Measurements from ENCODE around the gene TMEFF1. TPM values are rescaled to one million over a fixed set of nuclear protein-coding genes. Genes with fewer than 3 reads are reported as not detected.

Gene TMEFF1
- total RNA-seq, 1 experiment from 2014 or later, result 65.5 TPM

- H3K79me2 ChIP-seq (ENCODE audit: insufficient read depth, low read length), result peaks cover 21% of the 10 kb centered on the region; the same call in 1 of the 2 replicates
Observed at GRCh38 chr9:100474082-100474923, 1.4 kb downstream of the TMEFF1 start.

More at GRCh38 chr9:100474082-100474923, 1.4 kb downstream of the TMEFF1 start:
- no peak overlapping the region for H2BK5ac ChIP-seq (ENCODE audit: insufficient read length, low read length)
- H3K27ac Mint-ChIP-seq, result peak overlapping the region; percentile 90 to 95 (median 93)
- H2BK120ac ChIP-seq (ENCODE audit: low read depth, low read length, poor library complexity, severe bottlenecking), result no peak overlapping the region
- H3K27me3 Mint-ChIP-seq (ENCODE audit: low read depth), result no peaks in the 10 kb centered on the region
- H3K4me1 Mint-ChIP-seq, result peaks cover 36 to 42% of the 10 kb centered on the region in 2 experiments
- no peak overlapping the region for H3T11ph ChIP-seq (ENCODE audit: low read length)
- no peak overlapping the region for H3K27ac ChIP-seq (ENCODE audit: insufficient read length, low read depth, low read length)
- H3K27me3 ChIP-seq (ENCODE audit: insufficient read depth, low read length), result no peaks in the 10 kb centered on the region
- H2AK5ac ChIP-seq (ENCODE audit: insufficient read length, low read length), result no peak overlapping the region
- no peak for TF ChIP-seq CTCF (conservative IDR thresholded peaks at IDR 0.05)
- H3K4me3 Mint-ChIP-seq, result peak overlapping the region; percentile 82 to 95
- peak overlapping the region; percentile 63 for H3K9ac ChIP-seq (ENCODE audit: extremely low read depth, insufficient read length, low read length)
- no peak overlapping the region for H3K56ac ChIP-seq (ENCODE audit: insufficient read length, low read depth, low read length)
- H3K18ac ChIP-seq (ENCODE audit: insufficient read length, low read depth, low read length), result peak overlapping the region; percentile 72
- H4K5ac ChIP-seq (ENCODE audit: insufficient read length, low read depth, low read length), result no peak overlapping the region
- no peak overlapping the region for H4K8ac ChIP-seq (replicated peaks; ENCODE audit: insufficient read length, low read depth, low read length)
- no peak overlapping the region for H2BK15ac ChIP-seq (ENCODE audit: low read depth, low read length)
- no peak overlapping the region for H4K91ac ChIP-seq (ENCODE audit: insufficient read length, low read depth, low read length)
- H3K4me1 ChIP-seq (ENCODE audit: insufficient read depth, low read length), result peaks cover 3% of the 10 kb centered on the region; the same call in 1 of the 2 replicates
- H3K9me3 Mint-ChIP-seq, result no peaks in the 10 kb centered on the region; a peak in 1 of 5 replicates
- no peak for DNase-seq
- H3K9me3 ChIP-seq (ENCODE audit: control insufficient read depth, low read depth, low read length), result no peaks in the 10 kb centered on the region
- no peaks in the 10 kb centered on the region for H4K20me1 ChIP-seq (ENCODE audit: control insufficient read depth, insufficient read depth, insufficient read length)
- H3K4me2 ChIP-seq (ENCODE audit: insufficient read depth, insufficient read length, low read length), result peak overlapping the region; percentile 93
- H3K36me3 Mint-ChIP-seq (ENCODE audit: insufficient read depth in 1 of 3, low read depth in 3 of 3), result peaks cover 2 to 10% (median 3%) of the 10 kb centered on the region in 3 experiments; a peak in 5 of 7 replicates
- no peak overlapping the region for H2BK20ac ChIP-seq (ENCODE audit: low read depth, low read length, poor library complexity, severe bottlenecking)
- H2AFZ ChIP-seq (ENCODE audit: low read length), result no peak overlapping the region
- no CpG with 5 or more reads among the region's 26 CpGs for WGBS (ENCODE audit: extremely low coverage, insufficient read length, low lambda C conversion rate)
- peak overlapping the region; percentile 95 for H3K14ac ChIP-seq (ENCODE audit: insufficient read depth, low read length)
- no peak overlapping the region for H2BK12ac ChIP-seq (ENCODE audit: insufficient read length, low read depth, low read length)
- no peak overlapping the region for H3K4ac ChIP-seq (ENCODE audit: low read depth, low read length)
- no peaks in the 10 kb centered on the region for H3K79me1 ChIP-seq (ENCODE audit: insufficient read depth, low read depth, low read length, poor library complexity, severe bottlenecking)
- no peak overlapping the region for H3K23ac ChIP-seq (ENCODE audit: insufficient read length, low read depth, low read length)
- H3K23me2 ChIP-seq (ENCODE audit: insufficient read length, low read depth, low read length, poor library complexity, severe bottlenecking), result peaks cover 12% of the 10 kb centered on the region
